GM12878 (cell line): ENCODE results near the gene TBC1D19. TPM values are rescaled to one million over a fixed set of nuclear protein-coding genes. Genes with fewer than 3 reads are reported as not detected.

Experiments used
- BACH1 ChIP-seq: fragments of 450-650 bp; IDR thresholded peaks from 2 replicates; pipeline ENCODE4 v1.6.1; 2017; ENCODE audit warnings: mild to moderate bottlenecking, borderline replicate concordance
- BCLAF1 ChIP-seq: fragments of 450-650 bp; IDR thresholded peaks from 2 replicates; pipeline ENCODE4 v1.6.1; 2017; ENCODE audit warnings: antibody characterized with exemption, mild to moderate bottlenecking, moderate library complexity
- CHD1 ChIP-seq: IDR thresholded peaks from 2 replicates; pipeline ENCODE4 v1.6.1; 2012; ENCODE audit warnings: low read depth, low read length, improper control_type of control experiment
- CTCF ChIP-seq, 3 experiments: IDR thresholded peaks in 2 of 3; conservative IDR thresholded peaks in 1 of 3; 2 replicates each; pipeline ENCODE4 v1.5.1; 2011; ENCODE audit warnings: low read depth in 3 of 3, low read length in 3 of 3, mild to moderate bottlenecking in 3 of 3, control low read depth in 2 of 3, moderate library complexity in 2 of 3, inconsistent platforms in 1 of 3, mixed read lengths in 1 of 3; ENCODE audit not compliant: control insufficient read depth in 2 of 3, insufficient read depth in 1 of 3; ENCODE audit errors: extremely low read depth in 1 of 3
- IKZF1 ChIP-seq: fragments of 450-650 bp; conservative IDR thresholded peaks from 2 replicates; pipeline ENCODE4 v1.6.1; 2017; ENCODE audit warnings: antibody characterized with exemption, mild to moderate bottlenecking
- IRF3 ChIP-seq: fragments of 450-650 bp; IDR thresholded peaks from 2 replicates; pipeline ENCODE4 v1.6.1; 2014; ENCODE audit warnings: mild to moderate bottlenecking
- KDM1A ChIP-seq: fragments of 200-600 bp; sonication (generic); IDR thresholded peaks from 2 replicates; pipeline ENCODE4 v1.6.1; 2016; ENCODE audit warnings: borderline replicate concordance
- LARP7 ChIP-seq: fragments of 450-650 bp; IDR thresholded peaks from 2 replicates; pipeline ENCODE4 v1.6.1; 2017; ENCODE audit warnings: mild to moderate bottlenecking
- MXI1 ChIP-seq: fragments of 150-350 bp; IDR thresholded peaks from 2 replicates; pipeline ENCODE4 v1.6.1; 2011; ENCODE audit warnings: low read depth, mild to moderate bottlenecking, inconsistent platforms, low read length, improper control_type of control experiment
- NR2C2 ChIP-seq: IDR thresholded peaks from 2 replicates; pipeline ENCODE4 v1.6.1; 2011; ENCODE audit warnings: borderline replicate concordance, low read depth; ENCODE audit not compliant: control insufficient read depth, insufficient read length
- NR2F1 ChIP-seq: fragments of 450-650 bp; conservative IDR thresholded peaks from 2 replicates; pipeline ENCODE4 v1.6.1; 2017; ENCODE audit warnings: mild to moderate bottlenecking
- NRF1 ChIP-seq: conservative IDR thresholded peaks from 2 replicates; pipeline ENCODE4 v1.6.1; 2011; ENCODE audit warnings: mild to moderate bottlenecking, low read depth, low read length, improper control_type of control experiment
- PKNOX1 ChIP-seq: fragments of 450-650 bp; IDR thresholded peaks from 2 replicates; pipeline ENCODE4 v1.6.1; 2016; ENCODE audit warnings: mild to moderate bottlenecking
- POLR2AphosphoS2 ChIP-seq: IDR thresholded peaks from 2 replicates; pipeline ENCODE4 v1.6.1; 2011; ENCODE audit warnings: low read depth, mild to moderate bottlenecking, low read length, improper control_type of control experiment, moderate library complexity
- POLR2AphosphoS5 ChIP-seq: IDR thresholded peaks from 2 replicates; pipeline ENCODE4 v1.6.1; 2011; ENCODE audit warnings: mild to moderate bottlenecking, low read length, inconsistent platforms
- SIN3A ChIP-seq: IDR thresholded peaks from 2 replicates; pipeline ENCODE4 v1.6.1; 2012; ENCODE audit warnings: low read depth, low read length, improper control_type of control experiment
- SUZ12 ChIP-seq: fragments of 200-600 bp; sonication (generic); IDR thresholded peaks from one replicate; pipeline ENCODE4 v1.6.1; 2018; ENCODE audit warnings: antibody characterized with exemption, mild to moderate bottlenecking; ENCODE audit not compliant: unreplicated experiment
- TAF1 ChIP-seq: IDR thresholded peaks from 2 replicates; pipeline ENCODE4 v1.6.1; 2011; ENCODE audit warnings: mild to moderate bottlenecking, low read depth, low read length, borderline replicate concordance
- TBL1XR1 ChIP-seq: IDR thresholded peaks from 2 replicates; pipeline ENCODE4 v1.6.1; 2012; ENCODE audit warnings: low read depth, low read length, improper control_type of control experiment
- TCF7 ChIP-seq: IDR thresholded peaks from 2 replicates; pipeline ENCODE4 v1.6.1; 2014; ENCODE audit warnings: antibody characterized with exemption, borderline replicate concordance
- USF1 ChIP-seq: IDR thresholded peaks from 2 replicates; pipeline ENCODE4 v1.6.1; 2011; ENCODE audit warnings: borderline replicate concordance, low read depth, mild to moderate bottlenecking, moderate library complexity, mixed read lengths, low read length; ENCODE audit not compliant: insufficient read depth; ENCODE audit errors: extremely low read length
- YY1 ChIP-seq: IDR thresholded peaks from 2 replicates; pipeline ENCODE4 v1.6.1; 2011; ENCODE audit warnings: low read depth, mild to moderate bottlenecking, low read length
- ZBED1 ChIP-seq: IDR thresholded peaks from 2 replicates; pipeline ENCODE4 v1.6.1; 2016; ENCODE audit warnings: borderline replicate concordance
- polyA plus RNA-seq, 11 experiments: library from polyadenylated mRNA; depleted of rRNA in 4 of 11; unstranded in 6 of 11; stranded (reverse) in 5 of 11; fragments of >200 nt; fragmentation: Nextera tagmentation in 4 of 11; fragmentation: Illumina TruSeq in 1 of 11; extraction: Ambion mirVana in 4 of 11; extraction: Trizol in 1 of 11; gene quantifications; 1 replicate in 1 of 11; 2 replicates in 10 of 11; pipeline versions ENCODE4 v1.2.1 to v1.2.3, GENCODE V29; 2011 to 2016; ENCODE audit warnings: inconsistent platforms in 2 of 11, missing spikeins in 2 of 11, low read depth in 1 of 11
- total RNA-seq, 4 experiments: library from RNA; depleted of rRNA in 3 of 4; stranded (reverse); fragments of >200 nt in 3 of 4; fragmentation: Illumina TruSeq in 1 of 4; extraction: Trizol in 1 of 4; gene quantifications; 2 replicates each; pipeline versions ENCODE4 v1.2.1 to v1.2.3, GENCODE V29; 2013 to 2021

The TBC1D19 gene
- total and polyA plus RNA-seq, 10 of the 15 experiments (the other 5 are each of a cell fraction or from before 2014, with no cell fraction given), result 0.29 to 3.9 (median 2.1) TPM

- TF ChIP-seq IRF3, result no peak
- TF ChIP-seq POLR2AphosphoS5, result no peak
- TF ChIP-seq USF1, result no peak
- peak; percentile 81; the same call in 1 of the 2 replicates for TF ChIP-seq ZBED1
- TF ChIP-seq IKZF1, result no peak
- TF ChIP-seq LARP7, result no peak
- TF ChIP-seq PKNOX1, result no peak
- TF ChIP-seq CTCF (IDR thresholded peaks at IDR 0.05 in 2 of 3, conservative IDR thresholded peaks at IDR 0.05 in 1 of 3; ENCODE audit: control insufficient read depth in 2 of 3, extremely low read depth in 1 of 3, insufficient read depth in 1 of 3, low read depth in 3 of 3, low read length in 3 of 3), result no peak
- no peak for TF ChIP-seq BACH1
- TF ChIP-seq NR2F1, result no peak
- TF ChIP-seq NRF1, result no peak
- TF ChIP-seq KDM1A, result no peak
- peak; percentile 24; the same call in 1 of the 2 replicates for TF ChIP-seq TCF7
- no peak for TF ChIP-seq NR2C2
- no peak for TF ChIP-seq TBL1XR1
- no peak for TF ChIP-seq TAF1
- TF ChIP-seq BCLAF1, result no peak
- TF ChIP-seq SUZ12, result no peak
- TF ChIP-seq POLR2AphosphoS2, result no peak
- TF ChIP-seq MXI1, result no peak
- no peak for TF ChIP-seq SIN3A
- TF ChIP-seq CHD1, result no peak
- 0 out of 2 replicates have a peak, but pooled peaks have one; percentile 2 for TF ChIP-seq YY1
Observed at GRCh38 chr4:26731351-26732035, 147.6 kb downstream of the TBC1D19 start (continued).
